Osteoblast (primary cell): ENCODE results near the gene PTH1R. TPM values are rescaled to one million over a fixed set of nuclear protein-coding genes. Genes with fewer than 3 reads are reported as not detected.

Experiments
- DNase-seq: peaks from one replicate; pipeline ENCODE4 v3.0.0; 2011; ENCODE audit warnings: low spot score, mixed read lengths; ENCODE audit not compliant: insufficient read length; ENCODE audit errors: missing footprints
- H2AFZ ChIP-seq: 2 replicates; pipeline ENCODE4 v1.6.0; 2011; ENCODE audit warnings: mild to moderate bottlenecking, low read length
- H3K27ac ChIP-seq: 2 replicates; pipeline ENCODE4 v1.5.1; 2011; ENCODE audit warnings: mild to moderate bottlenecking, low read depth, low read length, moderate library complexity
- H3K27me3 ChIP-seq: 2 replicates; pipeline ENCODE4 v1.6.0; 2012; ENCODE audit warnings: mild to moderate bottlenecking, control low read depth, inconsistent platforms, low read length, moderate library complexity; ENCODE audit not compliant: insufficient read depth
- H3K36me3 ChIP-seq: 2 replicates; pipeline ENCODE4 v1.5.1; 2011; ENCODE audit warnings: mild to moderate bottlenecking, low read length, control low read depth, moderate library complexity; ENCODE audit not compliant: insufficient read depth
- H3K4me1 ChIP-seq: 2 replicates; pipeline ENCODE4 v1.5.1; 2011; ENCODE audit warnings: mild to moderate bottlenecking, low read length, control low read depth, moderate library complexity; ENCODE audit not compliant: insufficient read depth
- H3K4me2 ChIP-seq: 2 replicates; pipeline ENCODE4 v1.6.0; 2011; ENCODE audit warnings: mild to moderate bottlenecking, low read length; ENCODE audit not compliant: insufficient read depth
- H3K4me3 ChIP-seq: fragments of 200-600 bp; sonication (generic); 3 replicates; pipeline ENCODE4 v1.5.1; 2012; ENCODE audit warnings: mild to moderate bottlenecking, low read length, inconsistent platforms; ENCODE audit not compliant: insufficient read depth
- H3K79me2 ChIP-seq: 2 replicates; pipeline ENCODE4 v1.6.0; 2012; ENCODE audit warnings: mild to moderate bottlenecking, low read length, control low read depth, inconsistent platforms; ENCODE audit not compliant: insufficient read depth
- H3K9me3 ChIP-seq: 2 replicates; pipeline ENCODE4 v1.5.1; 2011; ENCODE audit warnings: low read depth, low read length, control low read depth
- H4K20me1 ChIP-seq: 2 replicates; pipeline ENCODE4 v1.6.0; 2012; ENCODE audit warnings: mild to moderate bottlenecking, low read length, control low read depth; ENCODE audit not compliant: insufficient read depth
- total RNA-seq: library from RNA; depleted of rRNA; stranded (reverse); fragments of >200 nt; gene quantifications from 2 replicates; pipeline ENCODE4 v1.2.3, GENCODE V29; 2012
- TF ChIP-seq, protein P1 (sequence below): IDR thresholded peaks from 2 replicates; pipeline ENCODE4 v1.5.1; 2011; ENCODE audit warnings: mild to moderate bottlenecking, low read depth, low read length, moderate library complexity; ENCODE audit errors: extremely low read depth

The PTH1R gene
- total RNA-seq, 1 donor, result 0.36 TPM

DNA sequence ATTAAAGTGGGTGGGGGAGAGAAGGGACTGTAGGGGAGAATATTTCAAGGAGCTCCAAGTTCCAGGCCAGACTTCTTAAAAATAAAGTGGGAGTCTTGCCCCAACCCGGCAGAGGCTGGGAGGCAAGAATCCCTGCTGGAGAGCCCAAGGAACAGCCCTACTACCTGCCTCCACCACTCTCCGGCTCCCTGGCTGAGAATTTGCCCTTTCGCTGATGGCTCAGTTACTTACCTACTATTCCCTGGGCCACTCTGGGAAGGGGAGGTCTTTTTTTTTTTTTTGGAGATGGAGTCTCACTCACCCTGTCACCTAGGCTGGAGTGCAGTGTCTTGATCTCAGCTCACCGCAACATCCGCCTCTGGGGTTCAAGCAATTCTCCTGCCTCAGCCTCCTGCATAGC lies 29.8 kb upstream of the PTH1R start:
- Histone ChIP-seq H3K79me2 (no peaks in the 10 kb centered on the region), H3K4me1 (peaks cover 15% of the 10 kb centered on the region), H2AFZ (no peak overlapping the region), H3K36me3 (no peaks in the 10 kb centered on the region), H3K27ac (no peak overlapping the region), H3K4me2 (no peak overlapping the region), H4K20me1 (no peaks in the 10 kb centered on the region), H3K9me3 (no peaks in the 10 kb centered on the region), H3K27me3 (no peaks in the 10 kb centered on the region), H3K4me3 (no peak overlapping the region)
- TF ChIP-seq, protein P1, sequence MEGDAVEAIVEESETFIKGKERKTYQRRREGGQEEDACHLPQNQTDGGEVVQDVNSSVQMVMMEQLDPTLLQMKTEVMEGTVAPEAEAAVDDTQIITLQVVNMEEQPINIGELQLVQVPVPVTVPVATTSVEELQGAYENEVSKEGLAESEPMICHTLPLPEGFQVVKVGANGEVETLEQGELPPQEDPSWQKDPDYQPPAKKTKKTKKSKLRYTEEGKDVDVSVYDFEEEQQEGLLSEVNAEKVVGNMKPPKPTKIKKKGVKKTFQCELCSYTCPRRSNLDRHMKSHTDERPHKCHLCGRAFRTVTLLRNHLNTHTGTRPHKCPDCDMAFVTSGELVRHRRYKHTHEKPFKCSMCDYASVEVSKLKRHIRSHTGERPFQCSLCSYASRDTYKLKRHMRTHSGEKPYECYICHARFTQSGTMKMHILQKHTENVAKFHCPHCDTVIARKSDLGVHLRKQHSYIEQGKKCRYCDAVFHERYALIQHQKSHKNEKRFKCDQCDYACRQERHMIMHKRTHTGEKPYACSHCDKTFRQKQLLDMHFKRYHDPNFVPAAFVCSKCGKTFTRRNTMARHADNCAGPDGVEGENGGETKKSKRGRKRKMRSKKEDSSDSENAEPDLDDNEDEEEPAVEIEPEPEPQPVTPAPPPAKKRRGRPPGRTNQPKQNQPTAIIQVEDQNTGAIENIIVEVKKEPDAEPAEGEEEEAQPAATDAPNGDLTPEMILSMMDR, result no peak
- peak; percentile 10 for DNase-seq

DNA sequence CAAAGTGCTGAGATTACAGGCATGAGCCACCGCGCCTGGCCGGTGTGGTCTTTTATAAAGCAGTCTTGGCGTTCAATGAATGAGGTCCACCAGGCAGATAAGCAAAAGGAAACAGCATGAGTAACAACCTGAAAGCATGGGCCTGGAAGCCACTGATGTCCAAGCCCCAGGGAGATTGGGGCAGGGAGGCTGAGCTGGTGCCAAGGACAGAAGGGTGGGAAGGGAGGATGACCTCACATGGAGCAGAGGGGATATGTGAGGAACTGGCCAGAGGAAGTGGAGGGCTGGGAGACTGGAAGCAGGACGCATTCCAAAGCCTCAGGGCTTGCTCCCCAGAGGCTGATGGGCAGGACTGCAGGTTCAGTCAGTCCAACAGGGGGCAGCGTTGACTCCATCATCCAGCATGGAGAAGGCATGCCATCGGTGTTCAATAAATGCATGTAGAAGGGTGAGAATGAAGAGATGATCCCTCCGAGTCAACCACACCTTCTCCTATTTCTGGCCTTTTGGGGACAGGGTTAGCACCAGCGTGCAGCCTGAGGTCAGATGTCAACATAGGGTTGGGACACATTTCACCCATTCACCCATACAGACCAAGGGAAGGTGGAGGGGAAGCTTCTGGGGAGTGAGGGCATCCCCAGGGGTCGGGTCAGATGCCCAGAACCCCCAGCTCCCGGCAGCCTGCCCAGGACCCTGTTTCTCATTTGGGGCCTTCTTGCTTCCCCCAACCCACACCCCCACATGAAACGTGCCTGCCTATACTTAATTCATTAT lies 29.1 kb upstream of the PTH1R start:
- Histone ChIP-seq H3K4me2 (no peak overlapping the region), H3K27me3 (no peaks in the 10 kb centered on the region), H3K4me3 (no peak overlapping the region), H4K20me1 (no peaks in the 10 kb centered on the region), H2AFZ (no peak overlapping the region), H3K9me3 (no peaks in the 10 kb centered on the region), H3K79me2 (no peaks in the 10 kb centered on the region), H3K36me3 (no peaks in the 10 kb centered on the region), H3K27ac (no peak overlapping the region), H3K4me1 (peaks cover 15% of the 10 kb centered on the region)
- TF ChIP-seq, protein P1, result peak; percentile 67
- peak; percentile 95 for DNase-seq

DNA sequence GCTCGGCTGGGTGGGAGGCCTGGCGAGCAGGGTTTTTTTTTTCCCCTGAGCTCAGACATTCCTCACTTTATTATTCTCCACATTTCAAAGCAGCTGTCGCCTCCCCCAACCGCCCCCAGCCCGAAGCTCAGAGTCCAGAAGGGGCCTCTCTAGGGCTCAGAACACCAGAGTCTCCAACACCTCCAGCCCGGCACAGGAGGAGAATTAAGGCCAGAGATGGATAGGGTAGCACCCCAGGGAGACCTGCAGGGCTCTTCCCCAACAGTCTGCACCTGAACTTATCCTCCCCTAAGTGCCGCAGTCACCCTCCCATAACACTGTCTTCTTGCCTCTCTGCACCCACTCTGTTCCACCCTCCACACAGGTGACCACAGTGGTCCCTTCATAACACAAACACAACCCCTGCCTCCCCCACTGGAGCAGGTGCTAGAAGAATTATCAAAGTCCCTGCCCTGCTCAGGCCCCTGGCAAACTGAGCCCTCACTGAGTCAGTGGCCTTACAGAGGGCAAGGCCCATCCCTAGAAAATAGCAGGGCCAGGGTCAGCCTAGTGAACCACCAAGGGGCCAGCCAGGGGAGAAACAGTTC lies 28.4 kb upstream of the PTH1R start:
- Histone ChIP-seq H3K4me1 (peaks cover 15% of the 10 kb centered on the region), H3K4me3 (no peak overlapping the region), H3K36me3 (no peaks in the 10 kb centered on the region), H3K9me3 (no peaks in the 10 kb centered on the region), H3K79me2 (no peaks in the 10 kb centered on the region), H3K27ac (no peak overlapping the region), H3K27me3 (no peaks in the 10 kb centered on the region), H4K20me1 (no peaks in the 10 kb centered on the region), H2AFZ (no peak overlapping the region), H3K4me2 (no peak overlapping the region)
- TF ChIP-seq, protein P1, result no peak
- peak; percentile 71 for DNase-seq

- peak; percentile 87 for DNase-seq
- TF ChIP-seq, protein P1, result no peak
- H3K4me2 ChIP-seq, result no peak overlapping the region
Observed at GRCh38 chr3:46849686-46850467, 27.6 kb upstream of the PTH1R start.

More at GRCh38 chr3:46849686-46850467, 27.6 kb upstream of the PTH1R start:
- H3K4me3 ChIP-seq, result no peak overlapping the region
- H3K4me1 ChIP-seq, result peaks cover 15% of the 10 kb centered on the region
- H2AFZ ChIP-seq, result no peak overlapping the region
- no peaks in the 10 kb centered on the region for H3K9me3 ChIP-seq
- H4K20me1 ChIP-seq, result no peaks in the 10 kb centered on the region
- H3K27ac ChIP-seq, result no peak overlapping the region
- no peaks in the 10 kb centered on the region for H3K36me3 ChIP-seq
- no peaks in the 10 kb centered on the region for H3K79me2 ChIP-seq
- H3K27me3 ChIP-seq, result no peaks in the 10 kb centered on the region
